HG02610 (cell line): ENCODE measurements around the gene MRPL11.

Source experiments
- ATAC-seq: cut with Tn5 transposase; IDR thresholded peaks from one replicate; pipeline ENCODE4 v1.9.1; 2021; ENCODE audit warnings: mild to moderate bottlenecking, moderate library complexity; ENCODE audit not compliant: unreplicated experiment

MRPL11 gene

GRCh38 chr11:66438504-66439466 lies at the start of gene MRPL11:
MRPL11 (minus strand) TSS chr11:66438848; CDS start chr11:66438754, 94 bp downstream.
- ATAC-seq: peak; percentile 94

- ATAC-seq: no peak
Measured at GRCh38 chr11:66484806-66485380, 46.2 kb upstream of the MRPL11 start.

- peak; percentile 88 for ATAC-seq
Measured at GRCh38 chr11:66480117-66480938, 41.7 kb upstream of the MRPL11 start, which contains the start of gene DPP3. DPP3 (plus strand) TSS chr11:66480434; CDS start chr11:66482201, 1,767 bp downstream.

GRCh38 chr11:66479394-66480116 lies 40.9 kb upstream of the MRPL11 start:
- no peak for ATAC-seq

- no peak for ATAC-seq
Measured at GRCh38 chr11:66478729-66479393, 40.2 kb upstream of the MRPL11 start.

GRCh38 chr11:66477263-66478201 lies 38.9 kb upstream of the MRPL11 start:
- ATAC-seq: no peak

GRCh38 chr11:66476841-66477251 lies 38.2 kb upstream of the MRPL11 start:
- no peak for ATAC-seq

- ATAC-seq: no peak
Measured at GRCh38 chr11:66476173-66476840, 37.7 kb upstream of the MRPL11 start.

- ATAC-seq: no peak
Measured at GRCh38 chr11:66475349-66476172, 36.9 kb upstream of the MRPL11 start.

- no peak for ATAC-seq
Measured at GRCh38 chr11:66473608-66474515, 35.2 kb upstream of the MRPL11 start.

GRCh38 chr11:66473167-66473566 lies 34.5 kb upstream of the MRPL11 start:
- ATAC-seq: no peak

- no peak for ATAC-seq
Measured at GRCh38 chr11:66472054-66472453, 33.4 kb upstream of the MRPL11 start.

GRCh38 chr11:66471142-66471541 lies 32.5 kb upstream of the MRPL11 start:
- ATAC-seq: no peak

- ATAC-seq: no peak
Measured at GRCh38 chr11:66470015-66470414, 31.4 kb upstream of the MRPL11 start.

- ATAC-seq: no peak
Measured at GRCh38 chr11:66469441-66469840, 30.8 kb upstream of the MRPL11 start.

GRCh38 chr11:66468691-66469090 lies 30.0 kb upstream of the MRPL11 start:
- no peak for ATAC-seq
